GM21737 (cell line): ENCODE data around the gene BEST1.
"Not testable (repeated sequence)": the region's sequence is repeated elsewhere in the genome, so short reads cannot be mapped to it uniquely, and the experiment has no call there.

Source experiments
- ATAC-seq: cut with Tn5 transposase; IDR thresholded peaks from one replicate; pipeline ENCODE4 v1.9.1; 2021; ENCODE audit warnings: mild to moderate bottlenecking, moderate library complexity; ENCODE audit not compliant: unreplicated experiment

BEST1 gene

DNA sequence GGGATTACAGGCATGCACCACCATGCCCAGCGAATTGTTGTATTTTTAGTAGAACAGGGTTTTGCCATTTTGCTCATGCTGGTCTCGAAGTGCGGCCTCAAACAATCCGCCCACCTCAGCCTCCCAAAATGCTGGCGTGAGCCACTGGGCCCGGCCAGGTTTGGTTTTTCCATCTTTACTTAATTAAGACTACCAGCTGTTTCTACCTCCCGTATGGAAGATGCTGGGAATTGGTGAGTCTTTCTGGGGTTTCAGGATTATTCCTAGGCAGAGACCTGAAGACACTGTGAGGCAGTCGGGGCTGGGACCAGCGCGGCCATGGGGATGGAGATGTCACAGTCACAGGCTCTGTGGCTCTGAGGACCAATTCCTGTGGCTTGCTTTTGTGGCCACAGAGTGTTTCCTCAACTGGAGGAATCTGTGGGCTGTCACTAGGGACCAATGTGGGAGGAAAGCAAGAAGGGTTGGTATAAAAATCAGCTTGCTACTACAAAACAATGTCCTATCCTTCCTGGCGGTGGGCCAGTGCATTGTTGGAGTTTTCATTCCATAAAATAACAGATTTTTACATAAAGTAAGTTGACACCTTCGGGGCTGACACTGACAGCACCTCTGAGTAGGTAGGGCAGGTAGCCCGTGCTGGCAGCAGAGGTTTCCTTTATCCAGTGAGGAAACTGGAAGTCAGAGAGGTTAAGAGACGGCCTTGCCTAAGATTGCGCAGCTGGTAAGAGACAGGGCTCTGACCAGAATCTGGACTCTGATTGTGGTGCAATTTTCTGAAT lies 25.7 kb downstream of the BEST1 start:
- ATAC-seq: no peak

DNA sequence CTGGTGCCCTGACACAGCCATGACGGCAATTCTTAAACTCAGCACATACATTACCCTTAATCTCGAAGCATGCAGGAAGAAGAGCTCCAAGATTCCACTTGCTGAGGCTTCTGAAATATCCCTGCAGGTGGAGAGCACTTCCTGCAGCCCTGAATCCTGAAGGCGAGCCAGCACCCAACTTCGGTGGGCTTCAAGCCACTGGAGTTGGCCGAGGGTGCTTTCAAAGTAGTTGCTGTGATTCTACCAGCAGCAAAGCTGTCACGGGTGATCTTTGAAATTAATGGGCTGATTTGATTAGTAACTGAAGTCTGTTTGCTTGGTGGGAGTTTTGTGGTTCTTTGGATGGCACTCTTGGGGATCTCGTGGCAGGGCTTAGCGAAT lies 26.3 kb downstream of the BEST1 start:
- no peak for ATAC-seq

DNA sequence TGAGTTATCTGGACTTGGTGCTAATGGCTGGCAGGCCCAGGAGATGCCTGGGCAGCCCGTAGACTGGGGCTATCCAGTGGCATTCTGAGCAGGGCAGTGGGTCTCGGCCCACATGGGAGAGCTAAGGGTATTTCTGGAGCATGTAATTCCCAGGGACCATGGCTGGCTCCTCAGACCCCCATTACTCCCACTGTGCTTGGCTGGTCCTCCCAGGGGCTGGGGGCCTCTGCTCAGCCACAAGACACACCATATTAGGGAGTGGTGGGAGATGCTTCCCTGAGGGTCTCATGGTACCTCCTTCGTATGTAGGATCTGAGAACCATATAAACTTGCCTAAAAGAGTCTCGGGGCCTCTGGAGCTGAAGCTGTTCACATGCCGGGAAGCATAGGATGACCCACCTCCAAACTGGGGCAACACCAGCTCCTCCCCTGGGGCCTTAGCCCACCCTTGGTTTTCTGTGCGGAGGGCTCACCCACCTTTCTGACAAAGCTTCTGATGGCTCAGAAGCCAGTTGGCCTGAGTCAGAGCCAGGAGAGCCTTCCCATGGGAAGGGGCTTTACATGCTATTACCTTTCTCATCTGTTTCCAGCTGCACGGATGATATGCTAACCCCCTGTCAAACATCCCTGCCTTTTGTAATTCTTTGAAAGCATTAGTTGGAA lies 26.8 kb downstream of the BEST1 start:
- ATAC-seq: no peak

DNA sequence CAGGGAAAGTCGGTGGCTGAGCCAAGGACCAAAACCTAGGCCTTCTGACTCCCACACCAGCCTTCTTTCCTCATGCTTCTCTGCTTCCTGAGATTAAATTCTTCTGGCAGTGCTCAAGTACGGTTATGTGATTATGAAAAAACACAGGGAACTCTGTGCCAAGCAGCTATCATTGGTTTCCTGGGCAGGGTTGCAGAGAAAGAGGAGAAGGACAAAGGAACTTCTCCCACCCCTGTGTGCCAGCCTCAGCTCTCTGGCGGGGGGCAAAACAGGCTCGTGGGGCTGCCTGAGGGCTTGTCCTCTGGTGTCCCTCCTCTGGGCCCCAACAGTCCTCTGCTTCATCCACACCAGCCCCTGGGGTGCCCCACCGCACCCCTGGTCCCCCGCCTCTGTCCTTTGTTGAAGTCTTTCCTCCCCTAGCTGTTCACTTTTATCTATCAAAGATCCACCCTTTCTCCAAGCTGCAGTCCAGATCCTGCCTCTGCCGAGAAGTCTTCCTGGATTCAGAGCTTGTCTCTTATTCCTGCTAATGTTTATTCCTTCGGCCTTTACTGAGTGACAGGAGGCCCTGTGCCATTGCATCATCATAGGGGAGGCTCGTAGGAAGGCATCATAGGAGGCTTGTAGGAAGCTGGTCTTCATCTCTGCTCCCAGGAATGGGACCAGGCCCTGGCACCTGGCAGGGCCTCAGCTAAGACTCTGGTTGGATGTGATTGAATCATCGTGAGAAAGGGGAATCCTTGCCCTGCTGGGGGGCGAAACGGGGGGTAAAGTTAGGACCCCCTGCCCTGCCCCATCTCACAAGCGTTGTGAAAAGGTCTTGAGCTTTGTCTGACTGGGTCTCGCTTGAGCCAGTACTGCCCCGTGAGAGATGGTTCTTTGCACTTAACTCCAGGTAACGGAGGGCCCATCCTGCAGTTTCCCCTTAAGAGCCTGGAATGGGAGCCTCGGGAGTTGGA lies 28.8 kb downstream of the BEST1 start:
- no peak for ATAC-seq

DNA sequence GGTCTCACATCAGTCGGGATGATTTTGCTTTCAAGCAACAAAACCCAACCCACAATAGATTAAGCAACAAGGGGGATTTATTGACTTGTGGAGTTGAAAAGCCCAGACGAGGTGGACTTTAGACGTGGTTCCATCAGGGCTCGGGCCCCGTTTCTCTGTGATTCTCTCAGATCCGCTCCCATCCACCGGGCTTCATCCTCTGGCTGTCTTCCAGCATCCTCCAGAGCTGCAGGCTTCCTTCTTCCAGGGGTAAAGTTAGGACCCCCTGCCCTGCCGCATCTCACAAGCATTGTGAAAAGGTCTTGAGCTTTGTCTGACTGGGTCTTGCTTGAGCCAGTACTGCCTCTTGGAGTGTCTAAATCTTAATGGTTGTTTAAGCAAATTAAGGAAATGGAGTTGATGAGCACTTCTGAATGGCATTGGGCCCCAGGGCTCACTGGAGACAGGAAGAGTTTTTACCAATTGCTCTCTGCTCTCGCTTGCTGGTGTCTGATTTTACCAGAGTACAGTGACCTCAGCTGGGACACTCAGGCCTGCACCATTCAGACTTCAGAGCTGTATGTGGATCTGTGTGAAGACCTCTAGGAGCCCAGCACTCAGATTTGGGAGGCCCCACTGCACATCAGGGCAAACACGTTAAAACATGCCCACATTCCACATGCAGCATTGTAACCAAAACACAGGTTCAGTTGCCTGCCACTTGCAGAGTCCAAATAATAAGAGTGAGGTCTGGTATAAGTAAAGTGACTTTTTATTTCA lies 30.8 kb downstream of the BEST1 start:
- no peak for ATAC-seq

DNA sequence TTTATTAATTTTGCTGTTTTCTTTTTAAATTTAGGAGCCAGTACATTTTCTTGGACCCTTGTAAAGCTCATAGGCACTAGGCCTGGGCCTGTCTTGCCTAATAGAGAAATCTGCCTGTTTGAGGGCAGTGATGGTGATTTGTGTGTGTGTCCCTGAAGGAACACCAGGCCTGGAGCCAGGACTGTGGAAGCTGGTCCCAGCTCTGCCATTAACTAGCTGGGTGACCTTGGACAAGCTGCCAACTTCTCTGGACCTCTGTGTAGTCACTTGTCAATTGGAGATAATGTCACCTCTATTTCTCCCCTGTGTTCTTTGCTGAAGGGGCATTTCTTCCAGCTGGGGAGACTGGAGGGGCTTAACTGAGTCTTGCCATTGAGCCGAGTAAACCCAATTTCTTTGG lies 33.3 kb downstream of the BEST1 start:
- ATAC-seq: no peak

DNA sequence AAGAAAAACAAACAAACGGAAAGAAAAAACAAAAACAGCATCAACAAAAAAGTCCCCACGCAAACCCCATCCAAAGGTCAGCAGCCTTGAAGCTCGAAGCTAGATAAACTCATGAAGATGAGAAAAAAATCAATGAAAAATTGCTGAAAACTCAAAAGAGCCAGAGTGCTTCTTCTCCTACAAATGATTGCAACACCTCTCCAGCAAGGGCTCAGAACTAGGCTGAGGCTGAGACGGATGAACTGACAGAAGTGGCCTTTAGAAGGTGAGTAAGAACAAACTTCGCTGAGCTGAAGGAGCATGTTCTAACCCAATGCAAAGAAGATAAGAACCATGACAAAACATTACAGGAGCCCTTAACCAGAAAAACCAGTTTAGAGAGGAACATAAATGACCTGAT lies 35.7 kb downstream of the BEST1 start:
- no peak for ATAC-seq

DNA sequence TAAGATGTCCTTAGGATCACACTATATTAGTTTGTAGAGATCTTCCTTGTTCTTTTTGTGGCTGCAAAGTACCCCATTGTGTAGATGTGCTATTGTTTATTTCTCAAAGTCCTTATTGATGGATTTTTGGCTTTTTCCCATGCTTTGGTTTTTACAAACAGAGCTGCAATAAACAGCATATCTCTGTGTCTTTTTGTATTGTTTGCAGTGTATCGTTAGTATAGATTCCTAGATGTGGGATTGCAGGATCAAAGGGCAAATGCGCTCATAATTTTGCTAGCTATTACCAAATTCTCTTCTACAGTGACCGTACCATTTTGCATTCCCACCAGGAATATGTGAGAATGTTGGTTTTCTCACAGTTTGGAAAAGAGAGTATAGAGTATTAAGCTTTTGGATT lies 44.8 kb downstream of the BEST1 start:
- no peak for ATAC-seq

DNA sequence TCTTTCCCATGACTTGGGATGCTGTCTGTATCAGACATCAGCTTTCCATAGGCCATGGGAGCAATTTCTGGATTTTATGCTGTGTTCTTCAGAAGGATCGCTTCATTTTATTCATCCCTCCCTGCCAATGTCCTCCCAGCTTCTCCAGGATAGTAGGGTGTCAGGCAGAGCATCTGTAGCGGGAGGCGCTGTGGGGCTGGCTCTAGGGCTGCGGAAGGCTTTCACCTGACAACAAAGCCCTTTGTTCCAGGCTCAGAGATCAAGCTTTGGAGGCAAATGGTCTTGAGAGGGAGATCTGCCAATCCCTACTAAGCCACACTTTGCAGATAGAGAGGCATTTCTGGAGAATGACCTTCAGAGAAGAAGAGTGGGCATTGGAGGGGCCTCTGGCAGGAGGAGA lies 46.8 kb downstream of the BEST1 start:
- ATAC-seq: no peak

DNA sequence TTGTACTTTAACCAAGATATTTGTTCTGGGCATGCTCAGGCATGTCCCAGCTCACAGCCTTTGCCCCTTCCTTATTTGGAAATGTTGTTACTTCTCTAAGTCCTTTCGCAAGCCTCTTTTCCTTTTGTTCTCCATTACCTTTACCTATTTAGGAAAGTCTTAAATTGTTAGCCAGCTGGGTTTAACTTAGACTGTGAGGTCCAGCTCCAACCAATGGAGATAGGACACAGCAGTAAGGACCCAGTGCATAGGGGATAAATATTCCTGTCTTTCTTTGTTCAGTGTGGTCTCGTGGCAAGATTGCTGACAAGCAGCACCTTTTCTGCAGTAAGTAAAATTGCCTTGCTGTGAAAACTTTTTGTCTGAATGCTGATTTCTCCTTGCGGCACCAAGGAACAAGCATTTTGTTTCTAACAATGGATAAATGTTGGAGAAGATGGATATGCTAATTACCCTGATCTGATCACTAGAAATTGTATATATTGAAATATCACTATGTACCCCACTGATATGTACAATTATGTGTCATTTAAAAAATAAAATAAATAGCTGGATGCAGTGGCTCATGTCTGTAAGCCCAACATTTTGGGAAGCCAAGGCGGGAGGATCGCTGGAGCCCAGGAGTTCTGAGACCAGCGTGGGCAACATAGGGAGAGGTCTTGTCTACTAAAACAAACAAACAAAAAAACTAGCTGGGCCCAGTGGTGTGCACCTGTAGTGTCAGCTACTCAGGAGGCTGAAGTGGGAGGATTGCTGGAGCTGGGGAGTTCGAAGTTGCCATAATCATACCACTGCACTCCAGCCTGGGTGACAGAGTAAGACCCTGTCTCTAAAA lies 49.2 kb downstream of the BEST1 start:
- no peak for ATAC-seq

DNA sequence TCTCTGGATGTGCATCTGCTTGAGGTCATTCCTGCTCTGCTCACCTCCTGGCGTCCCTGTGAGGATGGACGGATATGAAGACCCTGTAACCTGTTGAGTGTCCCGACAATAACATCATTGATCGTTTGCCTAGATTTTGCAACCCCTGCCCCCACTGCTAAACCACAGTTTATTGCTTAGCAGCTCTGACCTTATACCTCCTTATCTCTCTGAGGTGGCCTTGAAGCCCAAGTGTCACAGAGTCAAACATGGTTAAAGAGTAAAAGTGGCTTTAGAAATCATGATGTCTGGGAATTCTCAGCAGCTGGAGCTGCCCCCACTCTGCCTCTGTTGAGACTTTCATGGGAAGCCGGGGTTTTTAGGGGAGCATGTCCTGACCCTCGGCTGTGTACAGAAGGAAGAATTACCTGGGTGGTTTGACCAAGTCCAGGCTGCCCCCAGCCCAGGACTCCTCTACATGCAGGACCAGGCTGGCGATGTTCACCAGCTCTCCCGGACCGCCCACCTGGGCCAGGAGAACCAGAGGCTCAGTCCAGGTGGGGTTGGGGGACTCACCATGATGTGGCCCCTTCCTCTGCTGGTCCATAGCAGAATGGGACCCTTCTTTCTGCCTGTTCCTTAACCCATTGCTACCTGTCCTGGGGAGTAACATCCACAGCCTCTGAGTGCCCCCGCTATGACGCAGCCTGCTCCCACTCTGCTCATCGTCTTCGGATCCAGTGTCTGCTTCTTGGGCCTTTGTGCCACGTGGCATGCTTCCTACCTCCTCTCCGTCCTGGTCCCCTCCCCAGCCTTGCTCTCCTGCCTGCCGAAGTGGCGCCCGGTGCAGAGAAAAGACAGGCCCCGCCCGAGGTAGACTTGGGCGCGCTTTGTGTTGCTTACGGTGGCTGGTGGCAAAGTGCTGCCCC lies 50.6 kb downstream of the BEST1 start:
- no peak for ATAC-seq

DNA sequence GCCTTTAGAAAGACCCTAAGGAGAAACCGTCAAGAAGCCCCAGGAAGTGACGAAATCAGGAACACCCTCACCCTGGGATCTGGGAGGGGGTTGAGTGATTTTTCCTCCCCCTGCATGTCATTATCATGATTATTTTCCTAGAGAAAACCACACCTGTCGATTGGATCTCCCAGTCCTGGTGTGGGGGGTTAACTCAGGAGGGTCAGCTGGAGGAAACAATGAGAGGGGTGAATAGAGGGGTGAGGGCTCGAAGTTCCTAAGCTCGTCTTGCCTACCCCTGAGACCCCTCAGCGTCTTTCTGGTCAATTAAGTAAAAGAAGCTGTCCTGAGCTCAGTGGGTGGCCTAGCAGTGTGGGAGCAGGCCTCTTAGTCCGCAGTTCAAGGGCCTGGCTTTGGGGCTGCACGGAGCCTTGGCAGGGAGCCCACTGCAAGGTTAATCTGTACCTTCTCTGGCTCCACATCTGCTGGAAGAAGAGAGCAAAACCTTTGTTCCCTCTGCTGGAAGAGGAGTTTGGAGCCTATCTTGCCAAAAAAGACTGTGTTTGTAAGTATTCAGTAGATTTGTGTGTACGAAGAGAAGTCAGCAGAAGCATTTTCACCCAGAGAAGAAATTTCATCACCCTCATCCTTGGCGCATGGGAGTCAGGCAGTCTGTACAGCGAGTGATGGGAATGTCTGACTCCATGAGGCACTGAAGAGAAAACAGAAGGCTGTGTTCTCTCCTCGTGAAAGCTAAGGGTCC lies 51.5 kb downstream of the BEST1 start:
- ATAC-seq: no peak

DNA sequence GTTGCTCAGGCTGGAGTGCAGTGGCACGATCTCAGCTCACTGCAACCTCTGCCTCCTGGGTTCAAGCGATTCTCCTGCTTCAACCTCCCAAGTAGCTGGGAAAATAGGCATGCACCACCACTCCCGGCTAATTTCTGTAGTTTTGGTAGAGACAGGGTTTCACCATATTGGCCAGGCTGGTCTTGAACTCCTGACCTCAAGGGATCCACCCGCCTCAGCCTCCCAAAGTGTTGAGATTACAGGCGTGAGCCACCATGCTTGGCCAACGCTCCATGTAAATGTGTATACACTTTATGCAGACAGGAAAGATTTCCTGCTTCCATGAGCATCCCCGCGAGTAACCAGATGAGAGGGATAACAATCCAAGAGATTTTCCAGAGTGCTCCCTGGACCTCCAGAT lies 52.1 kb downstream of the BEST1 start:
- ATAC-seq: not testable (repeated sequence)

DNA sequence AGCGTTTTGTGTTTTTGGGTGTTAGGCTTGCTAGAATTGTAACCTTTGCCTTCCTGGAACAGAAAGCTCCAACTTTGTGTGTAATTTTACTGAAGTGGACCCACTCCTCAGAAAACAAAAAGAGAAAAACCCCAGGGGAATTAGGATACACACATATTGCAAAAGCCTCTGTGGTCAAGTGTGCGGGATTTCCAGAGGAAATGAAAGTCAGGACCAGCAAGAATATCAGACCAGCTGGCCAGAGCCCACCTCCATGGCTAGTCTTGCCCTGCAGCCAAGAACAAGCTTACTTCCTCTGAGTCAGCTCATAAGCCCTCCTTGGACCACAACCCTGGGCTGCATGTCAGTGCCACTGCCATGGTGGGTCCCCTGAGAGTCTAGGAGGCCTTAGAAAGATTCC lies 54.3 kb downstream of the BEST1 start:
- no peak for ATAC-seq

DNA sequence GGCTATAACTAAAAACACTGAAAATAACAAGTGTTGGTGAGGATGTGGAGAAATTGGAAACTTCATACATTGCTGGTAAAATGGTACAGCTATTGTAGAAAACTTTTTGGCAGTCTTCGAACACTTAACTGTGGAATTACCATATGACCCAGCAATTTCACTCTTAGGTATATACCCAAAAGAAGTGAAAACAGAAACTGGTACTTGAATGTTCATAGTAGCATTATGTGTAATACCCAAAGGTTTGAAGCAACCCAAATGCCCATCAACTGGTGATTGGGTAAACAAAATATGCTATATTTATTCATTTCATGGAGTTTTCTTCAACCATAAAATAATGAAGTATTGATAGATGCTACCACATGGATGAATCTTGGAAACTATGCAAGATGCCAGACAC lies 58.0 kb downstream of the BEST1 start:
- no peak for ATAC-seq

DNA sequence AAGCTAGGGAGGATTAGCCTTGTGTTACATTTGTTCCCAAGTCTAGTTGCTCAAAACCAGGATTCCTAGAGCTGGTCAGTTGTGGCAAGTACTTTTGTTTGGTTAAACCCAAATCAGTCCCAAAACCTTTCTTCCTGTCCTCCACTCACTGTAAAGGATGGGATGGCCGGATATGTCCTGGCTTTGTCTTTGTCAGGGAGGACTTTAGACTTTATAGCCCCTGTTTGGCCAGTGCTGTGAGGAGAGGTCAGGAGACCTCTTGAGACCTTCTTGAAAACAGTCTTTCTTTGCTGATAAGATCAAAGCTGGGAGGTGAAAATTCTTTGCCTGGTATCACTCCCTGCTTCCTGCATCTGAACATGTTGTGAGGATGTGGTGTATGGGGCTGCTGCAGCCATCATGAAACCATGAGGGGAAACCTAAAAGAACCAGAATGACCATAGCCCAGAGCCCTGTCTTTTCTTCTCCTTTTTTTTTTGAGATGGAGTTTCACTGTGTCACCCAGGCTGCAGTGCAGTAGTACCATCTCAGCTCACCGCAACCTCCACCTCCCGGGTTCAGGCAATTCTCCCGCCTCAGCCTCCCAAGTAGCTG lies 60.9 kb downstream of the BEST1 start:
- no peak for ATAC-seq

DNA sequence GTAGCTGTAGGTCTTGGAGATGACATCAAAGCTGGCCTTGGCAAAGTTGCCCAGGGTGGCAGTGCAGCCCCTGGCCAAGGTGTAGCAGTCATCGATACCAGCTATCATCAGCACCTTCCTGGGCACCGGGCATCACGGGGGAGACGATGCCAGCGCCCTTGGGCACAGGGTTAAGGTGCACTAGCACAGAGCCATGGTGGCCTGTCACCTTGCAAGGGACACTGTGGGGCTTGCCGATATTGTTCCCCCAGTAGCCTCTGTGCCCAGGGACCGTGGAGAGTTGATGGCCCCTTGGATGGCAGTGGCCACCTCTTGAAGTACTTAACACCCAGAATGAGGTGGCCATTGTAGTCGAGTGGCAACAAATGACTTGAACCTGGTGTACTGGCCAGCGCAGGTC lies 61.7 kb downstream of the BEST1 start:
- ATAC-seq: no peak

DNA sequence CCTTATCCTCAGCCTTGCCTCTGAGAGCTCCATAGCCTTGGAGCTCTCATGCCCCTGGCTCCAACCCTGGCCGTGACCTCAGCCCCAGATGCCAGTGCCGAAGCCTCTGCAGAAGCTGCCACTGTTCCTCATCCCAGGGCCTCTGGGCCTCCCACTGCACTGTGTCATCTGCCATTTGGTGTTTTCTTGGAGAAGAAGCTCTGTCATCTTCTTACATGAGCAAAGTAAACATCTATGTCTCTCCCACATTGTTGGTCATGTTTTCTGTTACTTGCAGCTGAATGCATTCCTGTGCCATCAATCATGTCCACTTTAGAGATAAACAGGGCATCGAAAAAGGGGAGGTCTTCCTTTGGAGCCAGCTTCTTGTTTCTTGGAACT lies 62.3 kb downstream of the BEST1 start:
- no peak for ATAC-seq
